Colon (tissue), 2 donors: Measurements from ENCODE around the gene ANXA9.

Experiments used
- FAIRE-seq: peaks from 2 replicates; lab custom pipeline; 2012; peaks lifted over from hg19 to GRCh38; lab: Jason Lieb, UNC
- donor health status: control.
- donor health status: control.

The ANXA9 gene

DNA sequence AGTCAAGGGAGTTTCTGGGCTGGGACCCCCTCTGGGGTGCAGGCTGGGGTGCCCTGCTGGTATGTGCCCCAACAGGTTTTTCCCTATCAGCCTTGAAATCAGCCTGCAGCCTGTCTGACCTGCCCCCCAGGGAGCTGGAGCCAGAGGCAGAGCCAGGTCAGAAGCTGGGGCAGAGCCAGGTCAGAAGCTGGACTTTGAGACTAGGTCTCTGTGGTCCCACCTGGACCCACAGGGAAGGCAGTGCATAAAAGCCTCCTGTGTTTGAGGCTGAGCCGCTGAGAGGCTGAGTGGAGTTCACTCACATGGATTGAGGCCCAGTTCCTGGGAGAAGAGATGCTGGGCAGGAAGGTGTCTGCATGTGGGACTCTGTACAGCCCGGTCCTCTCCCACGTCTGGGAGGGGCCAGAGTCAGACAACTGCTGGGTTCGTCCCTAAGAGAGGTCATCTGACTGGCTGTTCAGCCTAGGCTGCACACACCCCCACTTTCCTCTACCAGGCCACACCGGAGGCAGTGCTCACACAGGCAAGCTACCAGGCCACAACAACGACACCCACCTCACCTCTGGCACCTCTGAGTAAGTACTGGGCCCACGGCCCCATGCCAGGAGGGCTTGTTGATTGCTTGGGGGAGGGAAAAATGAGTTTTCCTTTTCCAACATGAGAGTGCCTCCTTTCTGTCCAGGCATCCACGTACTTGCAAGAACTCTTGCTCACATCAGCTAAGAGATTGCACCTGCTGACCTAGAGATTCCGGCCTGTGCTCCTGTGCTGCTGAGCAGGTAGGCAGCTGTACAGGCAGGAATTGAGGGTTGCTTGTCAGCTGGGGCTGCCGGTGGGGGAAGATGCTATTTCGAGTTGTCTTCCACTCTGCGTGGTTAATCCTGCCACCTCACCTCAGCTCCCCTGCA, at the start of gene ANXA9:
Gene ANXA9 (plus strand): TSS at position 488 of the 908 bp plus-strand sequence. CDS start 814 bp downstream, outside the sequence.
- FAIRE-seq, result no peak

GRCh38 chr1:150944856-150945255, 37.2 kb upstream of the ANXA9 start:
- no peak for FAIRE-seq

GRCh38 chr1:150954708-150955107, 27.4 kb upstream of the ANXA9 start:
- no peak for FAIRE-seq

- no peak for FAIRE-seq
These were observed 26.8 kb upstream of the ANXA9 start for GRCh38 chr1:150955280-150955679.

- no peak for FAIRE-seq
These were observed 24.4 kb upstream of the ANXA9 start for GRCh38 chr1:150957666-150958065.

GRCh38 chr1:150960646-150961045, 21.4 kb upstream of the ANXA9 start:
- FAIRE-seq, result no peak

GRCh38 chr1:150961756-150962155, 20.3 kb upstream of the ANXA9 start:
- no peak for FAIRE-seq

DNA sequence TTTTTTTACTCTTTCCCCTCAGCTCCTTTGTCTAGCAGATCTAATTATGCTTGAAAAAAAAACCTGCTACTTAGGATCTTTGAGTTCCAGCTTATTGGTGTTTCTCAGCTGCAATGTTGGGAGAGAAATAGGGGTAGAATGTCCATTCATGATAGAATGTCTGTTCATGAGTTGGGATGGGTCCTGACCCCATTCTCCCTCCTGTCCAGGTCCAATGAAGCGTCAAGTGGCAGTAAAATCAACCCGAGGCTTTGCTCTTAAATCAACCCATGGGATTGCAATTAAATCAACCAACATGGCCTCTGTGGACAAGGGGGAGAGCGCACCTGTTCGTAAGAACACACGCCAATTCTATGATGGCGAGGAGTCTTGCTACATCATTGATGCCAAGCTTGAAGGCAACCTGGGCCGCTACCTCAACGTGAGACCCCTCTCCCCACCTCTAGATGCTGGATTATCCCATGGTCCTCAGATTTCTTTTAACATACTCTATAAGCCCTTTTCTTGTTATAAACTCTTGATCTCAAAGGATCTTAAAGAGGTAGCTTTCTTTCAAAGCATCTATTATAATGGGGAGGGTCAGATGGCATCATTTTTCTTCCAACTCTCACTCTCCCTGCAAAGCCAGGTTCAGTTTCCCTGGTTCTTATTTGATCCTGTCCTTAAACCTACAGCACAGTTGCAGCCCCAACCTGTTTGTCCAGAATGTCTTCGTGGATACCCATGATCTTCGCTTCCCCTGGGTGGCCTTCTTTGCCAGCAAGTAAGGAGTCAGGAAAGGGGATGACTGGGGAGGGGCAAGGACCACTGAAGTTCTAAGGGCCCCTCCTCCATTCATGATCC, 18.6 kb upstream of the ANXA9 start:
- FAIRE-seq, result no peak

DNA sequence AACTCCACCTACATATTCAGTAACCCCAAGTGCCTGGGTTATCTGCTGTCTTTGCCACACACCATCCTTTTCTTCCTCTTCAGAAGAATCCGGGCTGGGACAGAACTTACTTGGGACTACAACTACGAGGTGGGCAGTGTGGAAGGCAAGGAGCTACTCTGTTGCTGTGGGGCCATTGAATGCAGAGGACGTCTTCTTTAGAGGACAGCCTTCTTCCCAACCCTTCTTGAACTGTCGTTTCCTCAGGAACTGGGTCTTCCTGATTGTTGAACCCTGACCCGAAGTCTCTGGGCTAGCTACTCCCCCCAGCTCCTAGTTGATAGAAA, 18.0 kb upstream of the ANXA9 start:
- FAIRE-seq, result no peak

DNA sequence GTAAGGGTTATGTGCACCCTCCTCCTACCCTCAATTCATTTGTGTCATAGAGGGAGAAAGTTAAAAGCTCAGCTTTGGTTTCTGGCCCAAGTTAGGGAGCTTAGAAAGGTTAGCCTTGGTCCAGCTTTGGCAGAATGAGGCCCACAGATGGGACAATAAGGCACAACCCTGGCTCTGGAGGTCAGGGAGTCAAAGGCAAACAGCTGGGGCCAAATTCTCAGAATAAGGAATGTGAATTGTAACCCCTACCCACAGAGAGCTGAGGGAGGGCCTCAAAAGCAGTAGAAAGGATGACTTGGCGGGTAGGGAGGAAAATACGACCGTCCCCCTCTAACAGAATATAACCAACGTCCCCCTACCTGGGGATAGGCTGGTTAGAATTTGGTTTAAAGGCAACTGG, 16.5 kb upstream of the ANXA9 start:
- FAIRE-seq, result no peak

- no peak for FAIRE-seq
These were observed 16.1 kb upstream of the ANXA9 start for GRCh38 chr1:150966011-150966410.

DNA sequence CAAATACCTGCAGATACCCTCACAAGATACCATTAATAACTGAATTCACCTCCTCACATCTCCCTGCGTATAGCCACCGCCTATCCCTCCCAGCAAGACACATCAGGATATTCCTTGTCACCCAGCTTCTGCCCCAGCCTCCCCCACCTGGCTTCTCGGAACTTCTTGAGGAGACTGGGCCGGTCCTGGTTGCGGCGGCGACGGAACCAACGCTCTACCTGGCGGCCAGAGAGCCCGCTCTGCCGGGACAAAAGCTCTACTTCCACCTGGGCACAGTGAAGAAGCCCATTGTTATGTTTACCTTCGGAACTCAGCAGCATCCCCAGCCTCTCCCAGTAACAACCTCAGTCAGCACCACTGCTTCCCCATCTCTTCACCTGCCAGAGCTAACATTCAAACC, 14.2 kb upstream of the ANXA9 start:
- FAIRE-seq, result no peak

DNA sequence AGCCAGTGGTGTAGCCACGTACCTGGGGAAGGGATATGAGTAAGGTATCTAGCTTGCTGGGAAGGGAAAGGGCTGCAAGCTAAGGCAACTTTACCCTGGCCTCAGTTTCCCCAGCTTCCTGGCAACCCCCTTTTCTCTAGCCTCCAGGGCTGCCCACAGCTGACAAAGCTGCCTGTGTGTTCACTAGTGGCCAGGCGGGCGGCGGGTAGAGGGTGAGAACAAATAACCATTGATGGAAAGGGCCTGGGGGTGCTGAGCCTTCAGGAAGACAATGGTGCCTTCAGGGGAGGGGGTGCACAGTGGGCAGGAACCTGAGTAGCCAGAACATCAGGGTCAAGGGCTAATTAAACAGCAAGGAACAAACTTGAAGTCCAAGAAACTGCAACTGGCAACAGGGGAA, 13.6 kb upstream of the ANXA9 start:
- no peak for FAIRE-seq

DNA sequence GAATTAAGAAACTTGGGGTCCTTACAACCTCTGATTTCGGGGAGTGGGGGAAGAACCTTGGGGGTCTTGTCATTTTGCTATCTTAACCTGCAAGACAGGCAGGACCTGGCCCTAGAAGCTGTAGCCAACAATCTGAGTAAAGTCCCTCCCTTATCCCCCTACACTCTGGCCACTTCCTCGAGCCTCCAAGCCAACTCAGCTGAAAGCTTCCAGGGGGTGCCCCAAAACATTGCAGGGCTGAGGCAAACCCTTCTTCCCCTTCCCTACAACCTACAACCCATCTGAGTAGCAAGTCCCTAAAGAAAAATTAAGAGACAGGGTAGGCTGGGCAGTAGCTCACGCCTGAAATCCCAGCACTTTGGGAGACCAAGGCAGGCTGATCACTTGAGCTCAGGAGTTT, 12.5 kb upstream of the ANXA9 start:
- FAIRE-seq, result no peak

DNA sequence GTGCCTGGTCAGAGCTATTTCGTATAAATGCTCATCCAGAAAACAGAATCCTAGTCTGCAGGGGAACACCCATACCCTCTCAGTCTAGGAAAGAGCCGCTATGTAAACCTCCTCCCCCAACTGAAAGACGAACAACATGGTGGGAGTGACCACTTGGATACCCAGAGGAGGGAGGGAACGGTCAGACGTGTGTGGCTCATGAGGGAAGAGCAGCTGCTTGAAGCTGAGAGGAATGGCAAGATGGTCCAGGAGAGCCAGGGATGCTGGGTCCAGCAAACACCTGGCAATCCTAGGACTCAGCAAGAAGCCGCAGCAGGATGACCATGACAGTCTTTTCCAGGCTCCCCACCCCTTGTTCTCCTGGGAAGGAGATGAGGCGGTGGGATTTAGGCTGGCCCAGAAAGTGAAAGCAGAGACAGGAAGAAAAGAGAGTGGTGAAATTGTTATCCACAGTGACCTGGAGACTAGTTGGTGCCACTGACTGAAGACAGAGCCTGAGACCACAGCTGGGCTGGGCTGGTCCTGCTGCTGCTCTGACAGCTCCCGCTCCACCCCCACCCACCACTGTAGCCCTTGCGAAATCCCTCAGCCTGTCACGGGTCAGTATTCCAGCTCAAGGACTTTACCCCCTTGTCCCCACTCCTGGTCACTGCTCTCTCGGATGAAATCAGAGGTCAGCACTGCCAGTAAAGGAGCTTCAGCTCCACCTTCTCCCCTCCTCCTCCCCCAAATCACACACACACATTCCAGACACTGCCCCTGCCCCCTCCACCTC, 11.1 kb upstream of the ANXA9 start:
- FAIRE-seq, result no peak

DNA sequence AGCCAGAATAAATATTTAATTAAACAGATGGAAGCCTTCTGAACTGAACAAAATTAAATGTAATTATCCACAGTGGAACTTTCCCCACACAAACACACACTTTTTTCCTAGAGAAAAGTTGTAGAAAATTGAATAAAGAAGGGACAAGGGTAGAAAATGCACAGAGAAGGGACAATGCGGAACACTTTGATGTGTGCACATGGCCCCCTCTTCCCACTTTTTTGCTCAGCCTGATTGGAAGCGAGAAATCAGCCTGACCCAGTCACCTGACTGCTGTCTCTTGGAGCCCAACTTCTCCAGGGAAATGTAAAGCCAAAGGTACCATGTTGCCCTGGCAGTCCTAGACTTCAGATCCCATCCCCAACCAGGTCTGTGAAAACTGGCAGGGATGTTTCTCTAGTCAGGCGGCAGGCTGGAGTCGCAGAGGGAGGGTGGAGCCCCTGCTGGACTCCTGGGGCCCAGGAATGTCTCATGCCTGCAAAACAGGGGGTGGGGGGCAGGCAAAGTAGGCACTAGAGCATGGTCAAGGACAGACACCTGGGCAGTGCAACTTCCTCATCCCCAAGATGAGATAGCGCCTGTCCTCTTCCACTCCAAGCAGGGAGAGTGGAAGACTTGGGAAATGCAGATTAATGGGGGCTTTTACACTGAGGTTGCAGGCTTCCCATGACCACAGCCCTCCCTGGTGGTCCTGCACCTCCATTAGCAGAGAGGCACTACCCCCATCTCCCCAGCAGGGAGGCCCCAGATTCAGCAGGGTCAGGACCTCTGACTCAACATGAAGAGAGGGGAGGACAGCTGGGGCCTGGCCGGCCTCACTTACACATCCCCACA, 10.3 kb upstream of the ANXA9 start:
- FAIRE-seq, result no peak

GRCh38 chr1:150972417-150972940, 9.6 kb upstream of the ANXA9 start:
- FAIRE-seq, result no peak

GRCh38 chr1:150973258-150973835, 8.7 kb upstream of the ANXA9 start:
- no peak for FAIRE-seq

DNA sequence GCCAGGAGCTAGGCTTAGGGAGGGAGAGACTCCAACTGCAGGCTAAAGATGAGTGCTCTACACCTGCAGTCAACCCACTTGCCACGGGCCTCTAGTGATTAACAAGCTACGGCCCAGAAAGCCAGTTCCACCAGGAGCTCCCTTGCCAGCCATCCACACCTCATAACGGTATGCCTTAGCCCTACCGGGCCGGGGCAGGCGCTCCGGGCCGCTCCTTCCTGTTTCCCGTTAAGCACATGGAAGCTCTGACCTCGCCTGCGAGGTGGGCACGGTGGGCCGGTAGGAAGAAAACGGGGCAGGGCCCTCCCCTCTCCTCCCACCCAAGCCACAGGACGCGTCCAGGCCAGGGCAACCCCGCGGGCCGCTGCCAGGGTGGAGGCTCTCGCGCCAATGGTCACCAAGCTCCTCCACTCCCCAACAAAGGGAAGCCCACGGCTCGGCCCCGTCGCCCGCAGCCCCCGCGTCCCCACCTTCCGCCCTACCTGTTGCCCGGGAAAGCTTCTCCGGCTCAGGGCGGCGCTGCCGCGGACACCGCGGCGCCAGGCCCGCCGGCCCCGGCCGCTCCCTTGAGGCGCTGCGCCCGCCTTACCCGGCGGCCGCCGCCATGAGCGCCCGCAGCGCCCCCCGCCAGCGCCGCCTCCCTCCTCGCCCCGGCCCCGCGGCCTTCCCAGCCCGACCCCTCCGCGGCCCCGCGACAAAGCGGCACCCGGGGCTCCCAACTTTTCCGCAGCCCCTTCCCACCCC, 8.1 kb upstream of the ANXA9 start:
- no peak for FAIRE-seq
